Adrenal gland (tissue), 5 donors: ENCODE data around the gene FAM9A.

Experiments used
- CTCF ChIP-seq, 6 experiments: fragments of 450-650 bp in 4 of 6; fragments of 200-600 bp in 2 of 6; sonication (generic) in 1 of 6; IDR thresholded peaks; 1 replicate in 5 of 6; 2 replicates in 1 of 6; pipeline versions ENCODE4 v1.5.1 to v1.8.0; 2016 to 2021; ENCODE audit warnings: antibody characterized with exemption in 6 of 6, mild to moderate bottlenecking in 2 of 6, moderate library complexity in 1 of 6
- POLR2A ChIP-seq, 2 donors: fragments of 450-650 bp; IDR thresholded peaks; one replicate each; pipeline ENCODE4 v1.6.1; 2017; ENCODE audit warnings: antibody characterized with exemption in 2 of 2, mild to moderate bottlenecking in 2 of 2, moderate library complexity in 1 of 2
- donor health status: DM: no; HTN: no; CAD: no.

DNA sequence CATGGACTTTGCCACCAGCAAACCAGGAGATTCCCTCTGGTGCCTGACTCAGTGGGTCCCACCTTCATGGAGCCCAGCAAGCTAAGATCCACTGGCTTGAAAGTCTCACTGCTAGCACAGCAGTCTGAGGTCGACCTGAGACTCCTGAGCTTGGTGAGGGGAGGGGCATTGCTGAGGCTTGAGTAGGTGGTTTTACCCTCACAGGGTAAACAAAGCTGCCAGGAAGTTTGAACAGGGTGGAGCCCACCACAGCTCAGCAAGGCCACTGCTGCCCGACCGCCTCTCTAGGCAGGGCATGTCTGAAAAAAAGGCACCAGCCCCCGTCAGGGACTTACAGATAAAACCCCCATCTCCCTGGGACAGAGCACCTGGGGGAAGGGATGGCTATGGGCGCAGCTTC is 28.1 kb downstream of the FAM9A start:
- TF ChIP-seq POLR2A (IDR thresholded peaks at IDR 0.05) (no peak), CTCF (IDR thresholded peaks at IDR 0.05) (no peak)
